AG09309 (cell line): Measurements from ENCODE around the gene KRTAP19-3.
A peak's percentile ranks its signal among the peaks of the same experiment; 100 is the strongest.

Source experiments
- DNase-seq: peaks from one replicate; pipeline ENCODE4 v3.0.0-alpha.2; 2010; ENCODE audit warnings: low read depth
- H3K4me3 ChIP-seq: 2 replicates; pipeline ENCODE4 v1.5.1; 2011; ENCODE audit warnings: mild to moderate bottlenecking, low read depth, low read length, moderate library complexity; ENCODE audit not compliant: control insufficient read depth
- CTCF ChIP-seq: IDR thresholded peaks from 2 replicates; pipeline ENCODE4 v1.5.1; 2011; ENCODE audit warnings: mild to moderate bottlenecking, low read depth, low read length, inconsistent platforms; ENCODE audit not compliant: insufficient read depth, control insufficient read depth; ENCODE audit errors: missing control alignments

KRTAP19-3 gene

GRCh38 chr21:30463713-30464112 is 28.1 kb downstream of the KRTAP19-3 start:
- DNase-seq: no peak
- TF ChIP-seq CTCF: peak; percentile 28
- H3K4me3 ChIP-seq: no peak overlapping the region

GRCh38 chr21:30448514-30448913 is 43.3 kb downstream of the KRTAP19-3 start:
- no peak for TF ChIP-seq CTCF
- DNase-seq: no peak

GRCh38 chr21:30447056-30447455 is 44.8 kb downstream of the KRTAP19-3 start:
- no peak for DNase-seq

More at GRCh38 chr21:30448514-30448913, 43.3 kb downstream of the KRTAP19-3 start:
- no peak overlapping the region for H3K4me3 ChIP-seq

GRCh38 chr21:30444204-30444603 is 47.6 kb downstream of the KRTAP19-3 start:
- H3K4me3 ChIP-seq: no peak overlapping the region
- no peak for TF ChIP-seq CTCF
- DNase-seq: no peak

More at GRCh38 chr21:30447056-30447455, 44.8 kb downstream of the KRTAP19-3 start:
- H3K4me3 ChIP-seq: no peak overlapping the region
- no peak for TF ChIP-seq CTCF

GRCh38 chr21:30443226-30443625 is 48.6 kb downstream of the KRTAP19-3 start:
- no peak overlapping the region for H3K4me3 ChIP-seq
- TF ChIP-seq CTCF: no peak
- no peak for DNase-seq
